HL-60/S4 treated with retinoic acid at 250 ng/mL for 4 days and 3 days (cell line): ENCODE results near the gene RSPH1.

Experiments used
- in situ Hi-C: fragments of 300-500 bp; cut with MboI; formaldehyde crosslinking; loops from 2 replicates; pipeline ENCODE4 v1.7.0; 2022; ENCODE audit warnings: low sequenced_read_pairs

Gene RSPH1

GRCh38 chr21:42532466-42533181, 36.6 kb upstream of the RSPH1 start:
- in situ Hi-C loops = no loop called here

DNA sequence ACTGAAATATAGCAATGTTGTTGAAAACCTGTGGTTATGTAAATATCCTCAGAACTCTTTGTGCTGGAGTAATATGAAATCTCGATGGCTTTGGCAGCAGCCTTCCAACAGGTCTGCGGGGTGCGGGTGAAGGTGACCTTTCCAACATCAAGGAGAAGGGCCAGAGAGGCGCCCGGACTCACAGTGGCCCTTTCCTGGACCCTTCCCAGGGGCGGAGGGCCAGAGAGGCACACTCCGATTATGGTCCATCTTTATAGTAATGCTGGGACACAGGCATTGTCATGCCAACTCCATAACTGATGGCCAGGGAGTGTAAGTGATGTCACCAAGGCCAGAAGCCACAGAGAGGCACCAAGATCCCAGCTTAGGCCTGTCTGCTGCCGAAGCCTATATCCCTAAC, 35.7 kb upstream of the RSPH1 start:
- in situ Hi-C loops = no loop called here

GRCh38 chr21:42530167-42530518, 34.1 kb upstream of the RSPH1 start:
- in situ Hi-C loops = no loop called here

GRCh38 chr21:42527489-42528158, 31.6 kb upstream of the RSPH1 start:
- in situ Hi-C loops = no loop called here

GRCh38 chr21:42527127-42527488, 31.1 kb upstream of the RSPH1 start:
- in situ Hi-C loops = no loop called here

DNA sequence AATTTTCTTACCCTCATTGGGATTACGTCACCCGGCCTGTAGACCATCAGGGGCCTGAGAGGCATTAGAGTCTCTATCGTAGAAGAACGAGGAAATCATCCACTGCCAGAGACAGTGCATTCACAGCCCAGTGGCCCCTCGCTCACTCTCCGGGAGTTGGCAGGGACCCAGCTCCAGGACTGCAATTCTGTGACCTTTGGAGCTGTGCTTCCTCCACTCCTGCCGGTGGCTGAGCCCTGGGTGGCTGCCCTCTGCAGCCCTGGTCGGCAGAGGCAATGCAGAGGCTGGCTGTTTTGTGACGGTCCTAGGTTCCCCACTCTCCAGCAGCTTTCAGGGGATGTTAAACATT, 30.3 kb upstream of the RSPH1 start:
- in situ Hi-C loops = no loop called here

DNA sequence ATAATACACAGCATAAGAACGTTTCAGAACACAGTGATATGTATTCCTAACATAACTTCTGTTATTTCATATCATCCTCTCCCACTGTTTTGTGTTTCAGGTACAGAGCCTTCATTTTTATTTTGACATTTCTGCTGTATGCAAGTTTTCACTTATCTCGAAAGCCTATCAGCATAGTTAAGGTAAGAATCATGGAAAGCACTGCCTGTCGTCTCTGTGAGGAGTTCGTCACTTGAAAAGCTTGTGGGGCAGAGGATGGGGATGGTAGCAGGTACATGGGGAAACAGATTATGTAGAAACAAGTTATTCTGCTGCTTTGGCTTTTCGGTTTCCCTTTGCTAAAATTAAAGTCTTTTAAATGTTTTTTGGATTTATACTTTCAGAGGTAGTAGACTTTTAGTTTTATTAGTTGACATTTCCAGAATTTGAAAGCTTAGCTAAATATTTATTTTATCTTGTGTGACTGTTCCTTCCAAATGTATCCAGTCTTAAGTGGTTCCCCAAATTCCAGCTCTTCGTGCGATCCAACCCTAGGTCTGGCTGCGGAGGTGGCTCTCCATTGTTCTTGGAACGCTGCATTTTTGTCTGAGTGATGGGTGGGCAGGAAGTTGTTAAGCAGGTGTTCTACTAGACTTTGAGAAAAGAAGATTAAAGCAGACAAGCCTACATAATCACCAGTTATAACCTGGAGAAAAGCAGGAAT, 29.8 kb upstream of the RSPH1 start:
- in situ Hi-C loops = no loop called here

DNA sequence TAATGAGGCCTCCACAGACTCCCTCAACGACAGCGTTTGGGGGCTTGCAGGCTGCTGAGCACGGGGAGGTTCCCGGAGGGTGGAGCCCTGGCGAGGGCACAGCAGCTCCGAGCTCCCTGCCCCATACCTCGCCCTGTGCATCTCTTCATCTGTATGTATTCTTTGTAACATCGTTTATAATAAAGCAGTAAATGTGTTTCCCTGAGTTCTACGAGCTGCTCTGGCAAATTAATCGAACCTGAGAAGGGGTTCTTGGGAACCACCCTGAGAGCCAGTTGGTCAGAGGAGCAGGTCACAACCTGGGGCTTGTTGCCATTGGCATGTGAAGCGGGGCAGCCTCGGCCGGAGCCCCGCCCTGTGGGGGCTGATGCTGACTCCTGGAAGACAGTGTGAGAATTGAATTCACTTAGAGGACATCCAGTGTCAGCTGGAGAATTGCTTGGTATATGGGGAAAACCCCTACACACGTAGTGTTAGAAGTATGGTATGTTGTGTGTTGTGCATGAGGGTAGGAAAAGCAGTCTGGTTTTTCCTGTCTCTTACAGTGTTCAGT, 29.1 kb upstream of the RSPH1 start:
- in situ Hi-C loops = no loop called here

GRCh38 chr21:42524341-42525028, 28.5 kb upstream of the RSPH1 start:
- in situ Hi-C loops = no loop called here

GRCh38 chr21:42523941-42524340, 27.9 kb upstream of the RSPH1 start:
- in situ Hi-C loops = no loop called here

- in situ Hi-C loops = no loop called here
Observed at GRCh38 chr21:42523211-42523610, 27.2 kb upstream of the RSPH1 start.

DNA sequence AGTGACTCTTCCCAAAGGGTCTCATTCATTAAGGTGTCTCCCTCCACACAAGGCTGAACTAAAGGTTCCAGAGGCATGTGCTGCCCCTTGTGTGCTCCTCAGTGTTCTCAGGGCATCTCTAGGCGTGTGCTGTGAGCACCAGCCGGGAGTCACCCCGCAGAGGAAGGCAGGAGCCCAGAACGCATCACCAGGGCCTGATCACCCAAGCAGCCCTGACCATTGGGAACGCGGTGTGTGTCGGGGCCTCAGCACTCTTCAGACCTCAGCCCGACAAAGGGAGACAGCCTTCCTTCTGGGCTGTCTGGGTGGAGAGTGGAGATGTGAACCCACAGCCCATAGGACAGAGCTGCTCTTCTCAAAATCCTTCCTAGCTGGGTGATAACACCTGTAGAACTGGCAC, 26.7 kb upstream of the RSPH1 start:
- in situ Hi-C loops = no loop called here

GRCh38 chr21:42522271-42522670, 26.2 kb upstream of the RSPH1 start:
- in situ Hi-C loops = no loop called here

DNA sequence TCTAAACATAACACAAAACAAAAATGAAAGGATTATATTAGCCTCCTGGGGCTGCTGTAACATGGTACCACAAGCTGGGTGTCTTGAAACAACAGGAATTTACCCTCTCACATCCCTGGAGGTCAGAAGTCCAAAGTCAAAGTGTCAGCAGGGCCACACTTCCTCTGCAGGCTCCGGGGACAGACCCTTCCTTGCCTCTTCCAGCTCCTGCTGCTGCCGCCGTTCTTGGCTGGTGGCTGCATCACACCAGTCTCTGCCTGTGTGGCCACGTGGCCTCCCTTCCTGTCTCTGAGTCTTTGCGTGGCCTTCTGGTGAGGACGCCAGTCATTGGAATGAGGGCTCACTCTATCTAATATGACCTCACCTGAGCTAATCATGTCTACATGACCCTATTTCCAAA, 25.8 kb upstream of the RSPH1 start:
- in situ Hi-C loops = no loop called here

DNA sequence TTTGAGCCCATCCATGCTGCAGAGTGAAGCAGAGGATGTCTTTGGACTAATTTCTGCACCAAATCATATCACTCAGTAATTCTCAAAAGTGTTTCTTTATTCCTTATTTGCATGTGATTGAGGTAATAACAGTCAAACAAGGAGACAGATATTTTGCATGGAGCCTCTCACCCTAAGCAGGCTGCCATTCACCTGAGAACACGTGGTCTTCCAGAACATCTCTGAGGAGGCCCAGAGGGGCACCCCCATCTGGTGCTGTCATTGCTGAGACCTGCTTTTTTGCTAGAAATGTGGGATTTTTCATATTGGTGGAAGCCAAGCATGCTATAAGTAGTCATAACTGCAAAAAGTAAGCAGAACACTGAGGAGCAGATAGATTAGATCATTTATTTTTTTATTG, 25.4 kb upstream of the RSPH1 start:
- in situ Hi-C loops = no loop called here

DNA sequence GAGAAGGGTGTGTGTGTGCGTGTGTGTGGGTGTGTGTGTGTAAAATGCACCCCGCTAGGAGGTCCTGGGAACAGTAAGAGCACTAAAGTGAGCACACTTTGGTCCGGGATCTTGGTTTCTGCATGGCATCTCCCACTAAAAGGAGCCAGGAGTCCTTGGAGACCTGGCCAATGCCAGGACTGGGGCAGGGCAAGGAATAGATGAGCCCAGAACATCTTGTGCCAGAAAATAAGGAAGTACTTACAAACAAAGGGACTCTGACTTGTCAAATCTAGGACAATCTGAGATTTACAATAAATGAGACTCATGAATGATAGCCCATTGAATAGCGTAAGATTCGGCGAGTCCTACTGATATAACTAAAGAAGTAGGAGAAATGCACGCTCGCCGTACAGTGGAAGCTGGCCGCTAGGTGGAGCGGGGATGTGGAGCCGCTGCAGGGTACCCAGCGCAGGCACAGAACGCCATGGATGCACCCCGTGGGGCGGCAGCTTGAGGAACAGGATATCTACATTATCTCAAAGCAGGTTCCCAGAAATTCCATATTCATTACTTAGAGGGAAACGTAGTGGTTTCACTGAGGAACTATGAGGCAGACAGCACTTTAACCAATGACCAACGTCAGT, 24.7 kb upstream of the RSPH1 start:
- in situ Hi-C loops = no loop called here

DNA sequence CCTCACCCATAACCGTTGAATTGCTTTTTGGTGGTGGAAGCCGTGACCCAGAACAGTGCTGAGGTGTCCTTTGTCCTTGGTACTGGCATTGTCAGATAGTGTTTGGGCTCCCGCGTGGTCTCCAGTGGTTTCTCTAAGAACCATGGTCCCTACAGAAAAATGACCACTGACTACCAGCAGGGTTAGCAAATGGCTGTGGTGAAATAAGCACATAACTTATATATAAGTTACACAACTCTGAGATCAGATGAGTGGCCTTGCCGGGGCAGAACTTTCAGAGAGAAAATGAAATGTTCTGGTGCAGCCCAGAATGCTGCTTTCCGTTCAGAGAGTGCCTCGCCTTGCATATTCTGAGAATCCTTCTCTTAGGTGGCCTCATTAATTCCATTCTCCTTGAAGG, 22.6 kb upstream of the RSPH1 start:
- in situ Hi-C loops = no loop called here

- in situ Hi-C loops = no loop called here
Observed at GRCh38 chr21:42518215-42518614, 22.2 kb upstream of the RSPH1 start.

GRCh38 chr21:42515708-42516502, 19.9 kb upstream of the RSPH1 start:
- in situ Hi-C loops = no loop called here

GRCh38 chr21:42514883-42515228, 18.8 kb upstream of the RSPH1 start:
- in situ Hi-C loops = no loop called here
